IPS-11a (cell line): ENCODE measurements around the gene ING3.
"Not testable (repeated sequence)": the region's sequence is repeated elsewhere in the genome, so short reads cannot be mapped to it uniquely, and the experiment has no call there.

ENCODE experiments used
- H3K4me3 ChIP-seq: one replicate; pipeline ENCODE4 v1.5.1; 2013; ENCODE audit warnings: low read depth, low read length, control low read depth

ING3 gene

GRCh38 chr7:121001234-121001906, 50.8 kb downstream of the ING3 start:
- no peak overlapping the region for H3K4me3 ChIP-seq

GRCh38 chr7:121002048-121002756, 51.6 kb downstream of the ING3 start:
- no peak overlapping the region for H3K4me3 ChIP-seq

GRCh38 chr7:121002757-121003200, 52.2 kb downstream of the ING3 start:
- H3K4me3 ChIP-seq = no peak overlapping the region

- H3K4me3 ChIP-seq = no peak overlapping the region
Measured at GRCh38 chr7:121003986-121004685, 53.6 kb downstream of the ING3 start.

GRCh38 chr7:121005058-121005457, 54.5 kb downstream of the ING3 start:
- H3K4me3 ChIP-seq = not testable (repeated sequence)

GRCh38 chr7:121005996-121006584, 55.5 kb downstream of the ING3 start:
- no peak overlapping the region for H3K4me3 ChIP-seq

- H3K4me3 ChIP-seq = no peak overlapping the region
Measured at GRCh38 chr7:121006711-121007315, 56.2 kb downstream of the ING3 start.

GRCh38 chr7:121008816-121009215, 58.2 kb downstream of the ING3 start:
- no peak overlapping the region for H3K4me3 ChIP-seq

GRCh38 chr7:121011401-121011800, 60.8 kb downstream of the ING3 start:
- no peak overlapping the region for H3K4me3 ChIP-seq

- no peak overlapping the region for H3K4me3 ChIP-seq
Measured at GRCh38 chr7:121012170-121012874, 61.7 kb downstream of the ING3 start.

GRCh38 chr7:121012919-121013318, 62.3 kb downstream of the ING3 start:
- no peak overlapping the region for H3K4me3 ChIP-seq

GRCh38 chr7:121015560-121015959, 65.0 kb downstream of the ING3 start:
- H3K4me3 ChIP-seq = no peak overlapping the region

- H3K4me3 ChIP-seq = no peak overlapping the region
Measured at GRCh38 chr7:121016966-121017365, 66.4 kb downstream of the ING3 start.

- no peak overlapping the region for H3K4me3 ChIP-seq
Measured at GRCh38 chr7:121017586-121017985, 67.0 kb downstream of the ING3 start.

- no peak overlapping the region for H3K4me3 ChIP-seq
Measured at GRCh38 chr7:121019018-121019417, 68.4 kb downstream of the ING3 start.

- no peak overlapping the region for H3K4me3 ChIP-seq
Measured at GRCh38 chr7:121020249-121020988, 69.8 kb downstream of the ING3 start.

- H3K4me3 ChIP-seq = no peak overlapping the region
Measured at GRCh38 chr7:121020989-121021969, 70.7 kb downstream of the ING3 start.

- H3K4me3 ChIP-seq = no peak overlapping the region
Measured at GRCh38 chr7:121023194-121023593, 72.6 kb downstream of the ING3 start.
